ENCODE data around the gene B3GLCT.

- TF ChIP-seq EZH2 (IDR thresholded peaks at IDR 0.05; ENCODE audit: insufficient read depth, poor library complexity, severe bottlenecking) (no peak), EZH2phosphoT487 (IDR thresholded peaks at IDR 0.05; ENCODE audit: insufficient read depth, low read depth) (no peak)
These were observed 150.8 kb downstream of the B3GLCT start for GRCh38 chr13:31350560-31350959.

Measured in GM23248 (cell line).